Naive thymus-derived CD4-positive, alpha-beta T cell (primary cell): ENCODE data around the gene ZDHHC16. TPM values are rescaled to one million over a fixed set of nuclear protein-coding genes. Genes with fewer than 3 reads are reported as not detected.
"Not testable (repeated sequence)": the region's sequence is repeated elsewhere in the genome, so short reads cannot be mapped to it uniquely, and the experiment has no call there.

ENCODE experiments used
- ATAC-seq: fragments of 150-1000 bp; cut with Tn5 transposase; 2 replicates; pipeline ENCODE4 v1.10.0; 2021; ENCODE audit warnings: mild to moderate bottlenecking, moderate library complexity
- CTCF ChIA-PET: fragments of 350-600 bp; sonication (Branson Sonifier 250); formaldehyde crosslinking; loops from one replicate; lab custom pipeline; 2021; ENCODE audit warnings: antibody characterized with exemption; lab: Charles Lee
- POLR2A ChIA-PET: fragments of 350-600 bp; sonication (Branson Sonifier 250); formaldehyde crosslinking; loops from one replicate; lab custom pipeline; 2021; ENCODE audit warnings: antibody characterized with exemption, inconsistent platforms; lab: Charles Lee
- DNase-seq, 9 donors: peaks; one replicate each; pipeline versions ENCODE4 v3.0.0 to v3.0.0-alpha.2; 2020 to 2022; ENCODE audit warnings: mixed read lengths in 1 of 9
- H3K27ac ChIP-seq: one replicate; pipeline ENCODE4 v1.7.0; 2013; ENCODE audit warnings: mild to moderate bottlenecking, low read depth, low read length, moderate library complexity
- H3K27me3 ChIP-seq, 2 donors: one replicate each; pipeline ENCODE4 v1.7.0; 2013; ENCODE audit warnings: low read length in 2 of 2, mild to moderate bottlenecking in 2 of 2, moderate library complexity in 2 of 2; ENCODE audit not compliant: control insufficient read depth in 2 of 2, insufficient read depth in 2 of 2
- H3K36me3 ChIP-seq, 3 experiments: 1 replicate in 2 of 3; 2 replicates in 1 of 3; pipeline ENCODE4 v1.7.0; 2013; ENCODE audit warnings: low read length in 3 of 3, mild to moderate bottlenecking in 3 of 3, moderate library complexity in 1 of 3; ENCODE audit not compliant: insufficient read depth in 3 of 3, control insufficient read depth in 2 of 3
- H3K4me1 ChIP-seq, 2 donors: one replicate each; pipeline ENCODE4 v1.7.0; 2013; ENCODE audit warnings: low read length in 2 of 2, mild to moderate bottlenecking in 2 of 2, moderate library complexity in 1 of 2; ENCODE audit not compliant: control insufficient read depth in 2 of 2, insufficient read depth in 2 of 2
- H3K4me3 ChIP-seq: 2 replicates; pipeline ENCODE4 v1.7.0; 2013; ENCODE audit warnings: mild to moderate bottlenecking, low read length
- H3K9me3 ChIP-seq, 3 experiments: 1 replicate in 2 of 3; 2 replicates in 1 of 3; pipeline ENCODE4 v1.7.0; 2013; ENCODE audit warnings: low read length in 3 of 3; ENCODE audit not compliant: control insufficient read depth in 2 of 3
- H3K27ac Mint-ChIP-seq, 9 donors: one replicate each; pipeline ENCODE4 v1.8.0; 2020 to 2022; ENCODE audit warnings: mixed read lengths in 9 of 9, mild to moderate bottlenecking in 8 of 9, moderate library complexity in 5 of 9, inconsistent platforms in 2 of 9
- H3K27me3 Mint-ChIP-seq, 5 donors: one replicate each; pipeline ENCODE4 v1.8.0; 2021 to 2022; ENCODE audit warnings: mixed read lengths in 5 of 5, mild to moderate bottlenecking in 1 of 5
- H3K36me3 Mint-ChIP-seq, 5 donors: one replicate each; pipeline ENCODE4 v1.8.0; 2020 to 2022; ENCODE audit warnings: mixed read lengths in 5 of 5, mild to moderate bottlenecking in 3 of 5, inconsistent platforms in 1 of 5
- H3K4me1 Mint-ChIP-seq, 7 donors: one replicate each; pipeline ENCODE4 v1.8.0; 2020 to 2022; ENCODE audit warnings: mixed read lengths in 7 of 7, mild to moderate bottlenecking in 3 of 7, inconsistent platforms in 1 of 7
- H3K4me3 Mint-ChIP-seq, 10 donors: one replicate each; pipeline ENCODE4 v1.8.0; 2020 to 2022; ENCODE audit warnings: mild to moderate bottlenecking in 10 of 10, mixed read lengths in 10 of 10, moderate library complexity in 6 of 10, inconsistent platforms in 2 of 10
- H3K9me3 Mint-ChIP-seq, 11 donors: one replicate each; pipeline ENCODE4 v1.8.0; 2020 to 2022; ENCODE audit warnings: mixed read lengths in 11 of 11, mild to moderate bottlenecking in 4 of 11, inconsistent platforms in 1 of 11, moderate library complexity in 1 of 11
- intact Hi-C, 2 donors: fragments of 100-400 bp; cut with micrococcal nuclease; formaldehyde crosslinking; loops; one replicate each; pipeline ENCODE4 v1.15.1; 2023
- polyA plus RNA-seq, 2 donors: library from polyadenylated mRNA; unstranded; fragments of 300-500 nt; fragmentation: Illumina TruSeq; gene quantifications; one replicate each; pipeline ENCODE4 v1.2.3, GENCODE V29; 2021
- total RNA-seq, 6 experiments: library from RNA in 5 of 6; stranded (reverse) in 5 of 6; gene quantifications; 1 replicate in 5 of 6; 2 replicates in 1 of 6; pipeline ENCODE4 v1.2.3 and lab custom pipeline; 2021 to 2026

Gene ZDHHC16
- total and polyA plus RNA-seq, 7 experiments from 2014 or later, result 13.2 to 38.8 (median 26.8) TPM

DNA sequence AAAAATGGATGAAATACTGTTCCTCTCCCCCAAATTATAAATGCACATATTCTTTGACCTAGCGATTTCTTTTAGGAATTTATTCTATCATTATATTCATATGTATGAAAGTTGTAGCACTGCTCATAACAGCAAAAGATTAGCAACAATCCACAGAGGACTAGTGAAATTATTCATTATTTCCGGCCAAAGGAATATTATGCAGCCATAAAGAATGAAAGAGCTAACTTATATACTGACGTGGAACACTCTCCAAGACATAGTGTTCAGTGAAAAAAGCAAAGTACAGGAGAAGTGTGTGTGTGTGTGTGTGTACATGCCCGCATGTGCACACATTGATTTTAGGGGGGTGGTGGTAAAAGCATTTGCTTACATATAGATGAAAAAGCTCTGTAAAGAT, 28.9 kb downstream of the ZDHHC16 start:
- Mint-ChIP-seq H3K4me1 (peaks cover 0 to 8% (median 0%) of the 10 kb centered on the region in 7 donors), H3K36me3 (peaks cover 11 to 61% (median 39%) of the 10 kb centered on the region in 5 donors), H3K27me3 (no peaks in the 10 kb centered on the region), H3K27ac (peak overlapping the region in 2 of 9 donors; percentile 23 to 51), H3K9me3 (peaks cover 0 to 5% (median 0%) of the 10 kb centered on the region in 11 donors), H3K4me3 (no peak overlapping the region)
- Histone ChIP-seq H3K36me3 (peaks cover 15 to 87% (median 40%) of the 10 kb centered on the region in 3 experiments), H3K27ac (no peak overlapping the region), H3K4me1 (no peaks in the 10 kb centered on the region), H3K9me3 (no peaks in the 10 kb centered on the region), H3K4me3 (no peak overlapping the region), H3K27me3 (no peaks in the 10 kb centered on the region)
- ATAC-seq, result no peak
- ChIA-PET CTCF (interaction anchor here (2.0 kb wide), 1 partner anchor 11 kb away, joined by 6 read pairs; no protein-coding TSS in a partner anchor), POLR2A (interaction anchor here (1.4 kb wide), 1 partner anchor 149 kb away, joined by 3 read pairs; no protein-coding TSS in a partner anchor)
- intact Hi-C loops, result no loop called here
- DNase-seq, result no peak

DNA sequence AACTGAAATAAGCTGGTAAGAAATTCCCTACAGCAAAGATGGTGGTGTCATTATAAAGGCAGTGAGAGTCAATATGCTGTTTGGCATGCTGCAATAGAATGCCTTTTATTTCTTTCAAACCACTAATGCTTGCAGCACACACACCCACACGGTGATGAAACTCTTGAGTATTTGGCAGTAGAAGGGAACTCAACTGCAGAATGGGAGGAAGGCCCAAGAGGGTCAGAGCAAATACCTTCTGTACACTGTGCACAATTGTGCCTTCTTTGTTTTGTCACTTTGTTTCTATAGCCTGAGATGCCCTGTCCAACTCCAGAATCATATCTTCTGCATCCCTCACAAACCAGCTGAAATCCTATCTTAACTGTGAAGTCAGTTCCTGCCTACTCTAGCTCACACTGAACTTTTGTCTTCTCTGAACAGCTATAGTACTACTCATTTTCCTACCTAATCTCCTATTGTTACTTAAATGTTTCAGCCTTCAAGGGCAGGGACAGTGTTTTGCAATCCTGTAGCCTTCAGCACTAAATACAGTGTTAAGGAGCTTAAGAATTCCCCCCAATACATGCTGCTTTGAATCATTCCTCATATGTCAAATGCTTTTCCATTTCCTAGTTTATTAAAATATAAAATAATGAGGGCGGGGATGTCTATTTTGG, 30.1 kb downstream of the ZDHHC16 start:
- H3K4me3 ChIP-seq, result no peak overlapping the region
- CTCF ChIA-PET, result interaction anchor here (1.3 kb wide), 1 partner anchor 77 kb away, joined by 4 read pairs; no protein-coding TSS in a partner anchor
- no peaks in the 10 kb centered on the region for H3K4me1 ChIP-seq
- Mint-ChIP-seq H3K27me3 (no peaks in the 10 kb centered on the region), H3K4me3 (no peak overlapping the region), H3K9me3 (peaks cover 0 to 5% (median 0%) of the 10 kb centered on the region in 11 donors), H3K36me3 (peaks cover 14 to 70% (median 40%) of the 10 kb centered on the region in 5 donors), H3K4me1 (peaks cover 0 to 8% (median 0%) of the 10 kb centered on the region in 7 donors), H3K27ac (peak overlapping the region in 3 of 9 donors; percentile 18 to 39 (median 36))
- ATAC-seq (no peak), DNase-seq (no peak)
- intact Hi-C loops, result no loop called here
- peaks cover 16 to 89% (median 38%) of the 10 kb centered on the region in 3 experiments for H3K36me3 ChIP-seq
- POLR2A ChIA-PET, result interaction anchor here (0.5 to 1.4 kb wide), 2 partner anchors 148 to 637 kb away, joined by 3 to 8 read pairs; no protein-coding TSS in a partner anchor
- H3K27me3 ChIP-seq, result no peaks in the 10 kb centered on the region
- H3K27ac ChIP-seq, result no peak overlapping the region
- no peaks in the 10 kb centered on the region for H3K9me3 ChIP-seq

DNA sequence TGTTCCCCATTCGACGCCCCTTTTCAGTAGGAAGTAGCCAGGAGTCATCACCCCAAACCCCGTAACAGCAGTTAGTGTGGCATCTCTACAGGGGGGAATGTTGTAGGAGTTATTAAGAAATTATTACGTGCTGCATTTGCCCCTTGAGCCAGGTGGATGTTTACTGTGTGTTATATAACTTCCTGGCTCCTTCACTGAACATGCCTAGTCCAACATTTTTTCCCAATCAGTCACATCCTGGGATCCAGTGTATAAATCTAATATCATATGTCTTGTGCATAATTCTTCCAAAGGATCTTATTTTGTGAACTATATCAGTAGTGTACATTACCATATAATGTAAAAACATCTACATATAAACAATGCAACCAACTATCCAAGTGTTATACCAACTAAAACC, 33.4 kb downstream of the ZDHHC16 start:
- ATAC-seq, H3K4me3 Mint-ChIP-seq, H3K9me3 ChIP-seq, CTCF ChIA-PET, H3K4me1 ChIP-seq, H3K27me3 Mint-ChIP-seq, intact Hi-C loops, H3K4me1 Mint-ChIP-seq, POLR2A ChIA-PET, H3K27ac ChIP-seq, H3K4me3 ChIP-seq, H3K9me3 Mint-ChIP-seq, DNase-seq, H3K27me3 ChIP-seq: not testable (repeated sequence)
- Mint-ChIP-seq H3K27ac (peak overlapping the region in 2 of 9 donors; percentile 14), H3K36me3 (peaks cover 18 to 60% (median 30%) of the 10 kb centered on the region in 5 donors)
- H3K36me3 ChIP-seq, result peaks cover 12 to 83% (median 29%) of the 10 kb centered on the region in 3 experiments

- ATAC-seq (no peak), DNase-seq (no peak)
- intact Hi-C loops, result no loop called here
- no peaks in the 10 kb centered on the region for H3K9me3 ChIP-seq
- H3K27me3 ChIP-seq, result no peaks in the 10 kb centered on the region
- POLR2A ChIA-PET, result interaction anchor here (0.6 kb wide), 1 partner anchor 370 kb away, joined by 3 read pairs; the partner anchor contains the start of gene GOLGA7B
- Mint-ChIP-seq H3K27ac (peak overlapping the region in 2 of 9 donors; percentile 8 to 54), H3K4me3 (no peak overlapping the region), H3K36me3 (peaks cover 16 to 55% (median 27%) of the 10 kb centered on the region in 5 donors), H3K4me1 (peaks cover 0 to 9% (median 3%) of the 10 kb centered on the region in 7 donors), H3K27me3 (no peaks in the 10 kb centered on the region), H3K9me3 (peaks cover 0 to 3% (median 0%) of the 10 kb centered on the region in 11 donors)
- CTCF ChIA-PET, result no interaction called here
- no peak overlapping the region for H3K27ac ChIP-seq
- no peak overlapping the region for H3K4me3 ChIP-seq
- H3K36me3 ChIP-seq, result peaks cover 12 to 78% (median 25%) of the 10 kb centered on the region in 3 experiments
- no peaks in the 10 kb centered on the region for H3K4me1 ChIP-seq
Measured at GRCh38 chr10:97479939-97480338, 34.0 kb downstream of the ZDHHC16 start.

DNA sequence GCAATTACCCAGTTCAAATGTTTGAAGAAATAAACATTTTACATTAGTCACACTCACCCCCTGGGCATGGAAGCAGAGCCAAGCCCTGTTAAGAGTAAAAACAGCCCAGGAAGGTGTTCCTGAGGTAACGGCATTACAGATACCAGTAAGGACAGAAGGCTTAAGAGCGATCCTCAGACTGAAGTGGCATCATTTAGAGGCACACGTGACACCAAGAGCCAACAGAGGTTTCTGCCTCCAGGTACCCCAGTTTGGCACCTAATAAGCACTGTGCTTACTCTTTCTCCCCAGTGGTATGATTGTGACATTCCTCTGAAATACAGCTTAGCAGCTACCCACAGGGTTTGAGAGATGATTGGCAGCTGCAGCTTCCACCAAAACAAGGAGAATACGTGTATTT, 35.1 kb downstream of the ZDHHC16 start:
- ChIA-PET POLR2A (interaction anchor here (1.4 kb wide), 1 partner anchor 9 kb away, joined by 3 read pairs; no protein-coding TSS in a partner anchor), CTCF (no interaction called here)
- no peak overlapping the region for H3K4me3 ChIP-seq
- H3K36me3 Mint-ChIP-seq, result peaks cover 14 to 44% (median 21%) of the 10 kb centered on the region in 5 donors
- intact Hi-C loops, result no loop called here
- no peaks in the 10 kb centered on the region for H3K9me3 Mint-ChIP-seq
- H3K4me1 Mint-ChIP-seq, result peaks cover under 1 to 11% (median 4%) of the 10 kb centered on the region in 7 donors
- peak overlapping the region in 2 of 9 donors; percentile 32 to 38 for H3K27ac Mint-ChIP-seq
- H3K9me3 ChIP-seq, result no peaks in the 10 kb centered on the region
- no peaks in the 10 kb centered on the region for H3K27me3 Mint-ChIP-seq
- H3K27me3 ChIP-seq, result no peaks in the 10 kb centered on the region
- peaks cover 12 to 69% (median 23%) of the 10 kb centered on the region in 3 experiments for H3K36me3 ChIP-seq
- no peaks in the 10 kb centered on the region for H3K4me1 ChIP-seq
- no peak overlapping the region for H3K27ac ChIP-seq
- DNase-seq (no peak), ATAC-seq (no peak)
- H3K4me3 Mint-ChIP-seq, result no peak overlapping the region

- ATAC-seq (no peak), DNase-seq (no peak)
- Histone ChIP-seq H3K27ac (no peak overlapping the region), H3K4me1 (no peaks in the 10 kb centered on the region), H3K9me3 (no peaks in the 10 kb centered on the region), H3K4me3 (no peak overlapping the region), H3K36me3 (peaks cover 12 to 60% (median 15%) of the 10 kb centered on the region in 3 experiments), H3K27me3 (no peaks in the 10 kb centered on the region)
- Mint-ChIP-seq H3K4me3 (no peak overlapping the region), H3K27me3 (no peaks in the 10 kb centered on the region), H3K36me3 (peaks cover 3 to 35% (median 15%) of the 10 kb centered on the region in 5 donors), H3K4me1 (peaks cover 1 to 16% (median 10%) of the 10 kb centered on the region in 7 donors), H3K9me3 (no peaks in the 10 kb centered on the region), H3K27ac (no peak overlapping the region)
- intact Hi-C loops, result loop anchor here in 1 of 2 donors (2.0 kb wide), 1 partner anchor 16 kb away; the partner anchor contains the start of genes MMS19 and UBTD1
- ChIA-PET CTCF (interaction anchor here (0.7 kb wide), 1 partner anchor 42 kb away, joined by 4 read pairs; no protein-coding TSS in a partner anchor), POLR2A (interaction anchor here (1.4 kb wide), 1 partner anchor 8 kb away, joined by 3 read pairs; no protein-coding TSS in a partner anchor)
Measured at GRCh38 chr10:97482381-97482780, 36.4 kb downstream of the ZDHHC16 start.
